Astrocyte (in vitro differentiated cells and primary cell): ENCODE data around the gene MLKL. TPM values are rescaled to one million over a fixed set of nuclear protein-coding genes. Genes with fewer than 3 reads are reported as not detected.

Experiments
- DNase-seq: peaks from one replicate; pipeline ENCODE4 v3.0.0-alpha.2; 2010; ENCODE audit warnings: low read depth
- FAIRE-seq: peaks from 2 replicates; lab custom pipeline; 2011; peaks lifted over from hg19 to GRCh38; lab: Jason Lieb, UNC
- H2AFZ ChIP-seq: 2 replicates; pipeline ENCODE4 v1.6.0; 2012; ENCODE audit warnings: low read depth, low read length, inconsistent platforms
- H3K27ac ChIP-seq: 2 replicates; pipeline ENCODE4 v1.5.1; 2011; ENCODE audit warnings: low read depth, low read length, inconsistent platforms
- H3K27me3 ChIP-seq: 2 replicates; pipeline ENCODE4 v1.6.0; 2011; ENCODE audit warnings: low read length, inconsistent platforms; ENCODE audit not compliant: insufficient read depth
- H3K36me3 ChIP-seq: 2 replicates; pipeline ENCODE4 v1.5.1; 2011; ENCODE audit warnings: low read length, inconsistent platforms; ENCODE audit not compliant: insufficient read depth
- H3K4me1 ChIP-seq: 2 replicates; pipeline ENCODE4 v1.5.1; 2011; ENCODE audit warnings: low read length, inconsistent platforms; ENCODE audit not compliant: insufficient read depth
- H3K4me2 ChIP-seq: 2 replicates; pipeline ENCODE4 v1.6.0; 2012; ENCODE audit warnings: low read length, inconsistent platforms
- H3K4me3 ChIP-seq: 2 replicates; pipeline ENCODE4 v1.5.1; 2011; ENCODE audit warnings: low read depth, mild to moderate bottlenecking, low read length, inconsistent platforms; ENCODE audit not compliant: insufficient read depth
- H3K79me2 ChIP-seq: 2 replicates; pipeline ENCODE4 v1.6.0; 2012; ENCODE audit warnings: mild to moderate bottlenecking, low read length, inconsistent platforms; ENCODE audit not compliant: insufficient read depth
- H3K9ac ChIP-seq: 2 replicates; pipeline ENCODE4 v1.6.0; 2012; ENCODE audit warnings: mild to moderate bottlenecking, low read length, inconsistent platforms
- H3K9me3 ChIP-seq: 2 replicates; pipeline ENCODE4 v1.5.1; 2012; ENCODE audit warnings: low read depth, mild to moderate bottlenecking, low read length, inconsistent platforms; ENCODE audit not compliant: insufficient read depth
- H4K20me1 ChIP-seq: 2 replicates; pipeline ENCODE4 v1.6.0; 2012; ENCODE audit warnings: low read length, inconsistent platforms; ENCODE audit not compliant: insufficient read depth
- H3K27ac Mint-ChIP-seq: one replicate; pipeline ENCODE4 v1.8.0; 2021; ENCODE audit warnings: mild to moderate bottlenecking, mixed read lengths; ENCODE audit not compliant: unreplicated experiment
- H3K27me3 Mint-ChIP-seq: one replicate; pipeline ENCODE4 v1.8.0; 2021; ENCODE audit warnings: low read depth, mixed read lengths; ENCODE audit not compliant: unreplicated experiment
- H3K36me3 Mint-ChIP-seq: one replicate; pipeline ENCODE4 v1.8.0; 2021; ENCODE audit warnings: low read depth, mixed read lengths; ENCODE audit not compliant: unreplicated experiment
- H3K4me1 Mint-ChIP-seq: one replicate; pipeline ENCODE4 v1.8.0; 2021; ENCODE audit warnings: low read depth, mixed read lengths; ENCODE audit not compliant: unreplicated experiment
- H3K4me3 Mint-ChIP-seq: one replicate; pipeline ENCODE4 v1.8.0; 2021; ENCODE audit warnings: mild to moderate bottlenecking, moderate library complexity, mixed read lengths; ENCODE audit not compliant: unreplicated experiment
- H3K9me3 Mint-ChIP-seq: one replicate; pipeline ENCODE4 v1.8.0; 2021; ENCODE audit warnings: mild to moderate bottlenecking, mixed read lengths; ENCODE audit not compliant: unreplicated experiment
- EZH2 ChIP-seq: IDR thresholded peaks from 2 replicates; pipeline ENCODE4 v1.6.1; 2012; ENCODE audit warnings: mild to moderate bottlenecking, low read length, inconsistent platforms; ENCODE audit not compliant: insufficient read depth
- total RNA-seq: library from RNA; stranded (reverse); gene quantifications from 2 replicates; pipeline ENCODE4 v1.2.1, GENCODE V29; 2021
- TF ChIP-seq, protein P1 (sequence below): IDR thresholded peaks from 2 replicates; pipeline ENCODE4 v1.5.1; 2011; ENCODE audit warnings: low read depth, mild to moderate bottlenecking, inconsistent platforms, low read length, moderate library complexity; ENCODE audit not compliant: insufficient read depth

MLKL gene
- total RNA-seq, 1 donor from 2014 or later: 6.2 TPM

DNA sequence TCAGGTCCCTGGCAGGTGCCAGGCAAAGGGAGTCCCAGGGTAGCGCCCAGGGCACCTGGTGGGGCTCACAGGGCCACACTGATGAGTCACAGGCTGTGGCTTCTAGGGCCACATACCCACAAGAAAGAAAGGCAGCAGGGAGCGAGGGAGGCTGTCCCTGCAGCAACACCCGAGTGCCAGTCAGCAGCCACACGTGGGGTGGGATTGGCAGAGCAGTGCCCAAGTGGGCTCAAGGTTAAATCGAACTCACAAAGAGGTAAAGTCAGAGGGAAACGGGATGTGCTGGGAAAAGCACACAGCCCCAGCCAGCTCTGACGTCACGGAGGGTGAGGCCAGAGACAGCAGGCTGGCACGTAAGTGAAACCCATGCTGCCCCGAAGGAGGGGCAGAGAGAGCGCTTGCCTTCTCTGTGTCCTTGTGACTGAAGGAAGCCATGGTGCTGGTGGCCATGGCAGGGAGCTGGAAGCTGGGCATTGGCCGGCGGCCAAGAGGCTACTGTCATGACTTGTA lies 40.2 kb upstream of the MLKL start:
- Histone ChIP-seq H3K27me3 (no peaks in the 10 kb centered on the region), H3K4me1 (peaks cover 31% of the 10 kb centered on the region), H4K20me1 (no peaks in the 10 kb centered on the region), H3K9me3 (no peaks in the 10 kb centered on the region), H3K4me2 (peak overlapping the region; percentile 19), H3K36me3 (no peaks in the 10 kb centered on the region), H3K79me2 (no peaks in the 10 kb centered on the region), H3K9ac (no peak overlapping the region), H3K27ac (no peak overlapping the region), H3K4me3 (no peak overlapping the region), H2AFZ (no peak overlapping the region)
- Mint-ChIP-seq H3K9me3 (no peaks in the 10 kb centered on the region), H3K4me1 (peaks cover 18% of the 10 kb centered on the region), H3K27me3 (peaks cover 3% of the 10 kb centered on the region), H3K27ac (no peak overlapping the region), H3K36me3 (no peaks in the 10 kb centered on the region), H3K4me3 (no peak overlapping the region)
- TF ChIP-seq, protein P1, sequence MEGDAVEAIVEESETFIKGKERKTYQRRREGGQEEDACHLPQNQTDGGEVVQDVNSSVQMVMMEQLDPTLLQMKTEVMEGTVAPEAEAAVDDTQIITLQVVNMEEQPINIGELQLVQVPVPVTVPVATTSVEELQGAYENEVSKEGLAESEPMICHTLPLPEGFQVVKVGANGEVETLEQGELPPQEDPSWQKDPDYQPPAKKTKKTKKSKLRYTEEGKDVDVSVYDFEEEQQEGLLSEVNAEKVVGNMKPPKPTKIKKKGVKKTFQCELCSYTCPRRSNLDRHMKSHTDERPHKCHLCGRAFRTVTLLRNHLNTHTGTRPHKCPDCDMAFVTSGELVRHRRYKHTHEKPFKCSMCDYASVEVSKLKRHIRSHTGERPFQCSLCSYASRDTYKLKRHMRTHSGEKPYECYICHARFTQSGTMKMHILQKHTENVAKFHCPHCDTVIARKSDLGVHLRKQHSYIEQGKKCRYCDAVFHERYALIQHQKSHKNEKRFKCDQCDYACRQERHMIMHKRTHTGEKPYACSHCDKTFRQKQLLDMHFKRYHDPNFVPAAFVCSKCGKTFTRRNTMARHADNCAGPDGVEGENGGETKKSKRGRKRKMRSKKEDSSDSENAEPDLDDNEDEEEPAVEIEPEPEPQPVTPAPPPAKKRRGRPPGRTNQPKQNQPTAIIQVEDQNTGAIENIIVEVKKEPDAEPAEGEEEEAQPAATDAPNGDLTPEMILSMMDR: no peak
- TF ChIP-seq EZH2: no peak
- no peak for FAIRE-seq
- peak; percentile 26 for DNase-seq

- Histone ChIP-seq H3K9ac (no peak overlapping the region), H3K4me1 (peaks cover 31% of the 10 kb centered on the region), H2AFZ (no peak overlapping the region), H3K4me3 (no peak overlapping the region), H3K36me3 (no peaks in the 10 kb centered on the region), H4K20me1 (no peaks in the 10 kb centered on the region), H3K9me3 (no peaks in the 10 kb centered on the region), H3K27ac (no peak overlapping the region), H3K27me3 (no peaks in the 10 kb centered on the region), H3K4me2 (no peak overlapping the region), H3K79me2 (no peaks in the 10 kb centered on the region)
- Mint-ChIP-seq H3K9me3 (no peaks in the 10 kb centered on the region), H3K27ac (no peak overlapping the region), H3K36me3 (no peaks in the 10 kb centered on the region), H3K4me1 (peaks cover 27% of the 10 kb centered on the region), H3K27me3 (peaks cover 9% of the 10 kb centered on the region), H3K4me3 (no peak overlapping the region)
- no peak for TF ChIP-seq EZH2
- TF ChIP-seq, protein P1: no peak
- no peak for FAIRE-seq
- no peak for DNase-seq
These were observed 38.6 kb upstream of the MLKL start for GRCh38 chr16:74739275-74739674.

DNA sequence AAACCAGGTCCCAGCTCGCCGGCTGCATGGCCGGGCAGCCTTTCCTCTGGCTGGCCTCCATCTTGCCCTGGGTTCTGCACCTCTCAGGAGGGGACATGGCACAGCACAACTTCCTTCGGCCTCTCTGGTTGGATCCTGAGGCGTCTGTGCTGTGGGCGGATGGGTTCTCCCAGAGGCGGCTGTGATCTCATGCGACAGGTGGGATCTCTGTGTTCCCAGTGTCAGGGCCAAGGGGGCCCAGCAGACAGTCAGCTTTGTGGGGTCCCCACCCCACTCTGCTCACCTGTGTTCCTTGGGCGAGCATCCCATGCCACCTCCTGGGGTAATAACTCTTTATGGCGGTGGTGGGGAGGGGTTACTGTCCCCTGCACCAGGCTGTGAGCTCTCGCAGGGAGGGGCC lies 38.2 kb upstream of the MLKL start:
- no peaks in the 10 kb centered on the region for H3K27me3 ChIP-seq
- H2AFZ ChIP-seq: no peak overlapping the region
- H3K79me2 ChIP-seq: no peaks in the 10 kb centered on the region
- H4K20me1 ChIP-seq: no peaks in the 10 kb centered on the region
- H3K36me3 ChIP-seq: no peaks in the 10 kb centered on the region
- H3K9me3 ChIP-seq: no peaks in the 10 kb centered on the region
- DNase-seq (no peak), FAIRE-seq (no peak)
- Mint-ChIP-seq H3K27ac (no peak overlapping the region), H3K4me3 (no peak overlapping the region), H3K9me3 (no peaks in the 10 kb centered on the region), H3K27me3 (peaks cover 9% of the 10 kb centered on the region), H3K4me1 (peaks cover 27% of the 10 kb centered on the region), H3K36me3 (no peaks in the 10 kb centered on the region)
- no peak overlapping the region for H3K4me2 ChIP-seq
- H3K27ac ChIP-seq: no peak overlapping the region
- TF ChIP-seq, protein P1: no peak
- no peak for TF ChIP-seq EZH2
- peaks cover 26% of the 10 kb centered on the region for H3K4me1 ChIP-seq
- no peak overlapping the region for H3K9ac ChIP-seq
- no peak overlapping the region for H3K4me3 ChIP-seq
